Aorta (tissue), 5 donors: Measurements from ENCODE around the gene PAFAH1B2. TPM values are rescaled to one million over a fixed set of nuclear protein-coding genes. Genes with fewer than 3 reads are reported as not detected.
"Not testable (repeated sequence)": the region's sequence is repeated elsewhere in the genome, so short reads cannot be mapped to it uniquely, and the experiment has no call there.

Experiments used
- ATAC-seq: fragments of 200-7000 bp; cut with Tn5 transposase; one replicate; pipeline ENCODE4 v1.9.1; 2022; ENCODE audit warnings: moderate library complexity; ENCODE audit not compliant: low FRiP score
- DNase-seq, 2 donors: peaks; one replicate each; pipeline ENCODE4 v3.0.0-alpha.2; 2020
- H3K27ac ChIP-seq, 2 donors: one replicate each; pipeline ENCODE4 v1.5.1; 2013; ENCODE audit warnings: low read length in 2 of 2, mild to moderate bottlenecking in 2 of 2, moderate library complexity in 2 of 2, control low read depth in 1 of 2, inconsistent platforms in 1 of 2, low read depth in 1 of 2
- H3K27me3 ChIP-seq, 2 donors: one replicate each; pipeline ENCODE4 v1.6.1; 2013; ENCODE audit warnings: control low read depth in 1 of 2, low read length in 1 of 2, mild to moderate bottlenecking in 1 of 2, moderate library complexity in 1 of 2; ENCODE audit not compliant: insufficient read depth in 2 of 2, control insufficient read depth in 1 of 2
- H3K36me3 ChIP-seq, 2 donors: one replicate each; pipeline ENCODE4 v1.6.1; 2013; ENCODE audit warnings: control low read depth in 1 of 2, low read length in 1 of 2, mild to moderate bottlenecking in 1 of 2; ENCODE audit not compliant: insufficient read depth in 2 of 2, control insufficient read depth in 1 of 2
- H3K4me1 ChIP-seq, 2 donors: one replicate each; pipeline ENCODE4 v1.6.1; 2013; ENCODE audit warnings: low read length in 2 of 2, control low read depth in 1 of 2, mild to moderate bottlenecking in 1 of 2, moderate library complexity in 1 of 2; ENCODE audit not compliant: insufficient read depth in 2 of 2, control insufficient read depth in 1 of 2
- H3K4me3 ChIP-seq, 2 donors: one replicate each; pipeline ENCODE4 v1.5.1; 2013; ENCODE audit warnings: low read length in 2 of 2, control low read depth in 1 of 2, mild to moderate bottlenecking in 1 of 2
- H3K9me3 ChIP-seq: one replicate; pipeline ENCODE4 v1.6.1; 2013; ENCODE audit warnings: mild to moderate bottlenecking, low read length; ENCODE audit not compliant: control insufficient read depth
- WGBS, 2 donors: extraction: QIAGEN DNeasy Blood & Tissue Kit; methylation state at CpG; one replicate each; pipeline ENCODE4 v1.1.7; 2013; 5-methylcytosine and 5-hydroxymethylcytosine counted together
- intact Hi-C, 2 donors: fragments of 100-400 bp; cut with DNase I; formaldehyde crosslinking; loops; one replicate each; pipeline versions ENCODE4 v1.14.2 to v1.15.0; 2022
- polyA plus RNA-seq, 2 donors: library from polyadenylated mRNA; stranded (reverse); fragments of 200-250 nt; gene quantifications; one replicate each; pipeline ENCODE4 v1.2.3, GENCODE V29; 2013
- total RNA-seq, 2 donors: library from RNA; stranded (reverse); fragmentation: NEBNext Ultra II Directional; extraction: Animal tissue kit (Norgen Biotek cat#: 25700); gene quantifications; one replicate each; pipeline ENCODE4 v1.2.1, GENCODE V29; 2021
- donor health status: healthy with polysubstance abuse.
- donor health status: Bipolar disorder and iron deficiency.
- donor health status: DM: no; HTN: no; CAD: no.
- donor health status: DM: no; HTN: no; CAD: no.
- donor health status: DM: yes; HTN: yes; CAD: no.

PAFAH1B2 gene
- total and polyA plus RNA-seq, 4 donors = 18.2 to 73.5 (median 45.2) TPM

DNA sequence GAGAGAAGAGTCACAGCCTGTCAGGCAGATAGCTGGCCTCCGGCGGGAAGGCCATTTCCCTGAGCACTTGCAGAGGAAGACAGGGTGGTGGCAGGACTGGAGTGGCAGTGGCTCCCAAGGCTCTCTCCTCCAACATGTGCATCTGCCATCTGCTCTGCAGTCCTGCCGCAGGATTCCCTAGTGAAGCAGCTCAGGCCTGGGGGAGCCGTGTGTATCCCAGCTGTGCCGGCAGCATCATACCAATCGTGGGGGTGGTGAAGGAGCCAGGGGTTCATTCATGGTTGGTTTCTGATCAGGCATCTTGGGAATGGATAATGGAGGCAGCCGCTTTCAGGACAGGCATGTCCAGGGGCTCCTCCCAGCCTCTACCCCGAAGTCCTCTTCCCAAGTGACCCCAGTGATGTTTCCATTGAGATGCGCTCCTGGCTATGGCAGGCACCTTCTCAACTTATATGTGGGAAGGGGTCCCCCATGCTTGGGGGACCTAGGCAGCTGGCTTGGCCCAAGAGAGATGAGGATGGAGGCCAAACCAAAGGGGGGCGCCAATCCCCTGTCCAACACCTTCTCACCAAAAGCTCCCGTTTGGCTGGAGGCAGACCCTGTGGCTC is 61.2 kb downstream of the PAFAH1B2 start:
- H3K9me3 ChIP-seq = no peaks in the 10 kb centered on the region
- H3K27ac ChIP-seq = peak overlapping the region; percentile 31 to 33
- peaks cover 0 to 21% of the 10 kb centered on the region in 2 donors for H3K36me3 ChIP-seq
- H3K27me3 ChIP-seq = no peaks in the 10 kb centered on the region
- no peak overlapping the region for H3K4me3 ChIP-seq
- no peak for ATAC-seq
- no peaks in the 10 kb centered on the region for H3K4me1 ChIP-seq
- WGBS, 2 donors = 54 to 64% methylated on average over 11 of the region's 11 CpGs
- intact Hi-C loops = loop anchor here in 1 of 2 donors (5.0 kb wide), 1 partner anchor 73 kb away; no protein-coding TSS in a partner anchor
- no peak for DNase-seq

DNA sequence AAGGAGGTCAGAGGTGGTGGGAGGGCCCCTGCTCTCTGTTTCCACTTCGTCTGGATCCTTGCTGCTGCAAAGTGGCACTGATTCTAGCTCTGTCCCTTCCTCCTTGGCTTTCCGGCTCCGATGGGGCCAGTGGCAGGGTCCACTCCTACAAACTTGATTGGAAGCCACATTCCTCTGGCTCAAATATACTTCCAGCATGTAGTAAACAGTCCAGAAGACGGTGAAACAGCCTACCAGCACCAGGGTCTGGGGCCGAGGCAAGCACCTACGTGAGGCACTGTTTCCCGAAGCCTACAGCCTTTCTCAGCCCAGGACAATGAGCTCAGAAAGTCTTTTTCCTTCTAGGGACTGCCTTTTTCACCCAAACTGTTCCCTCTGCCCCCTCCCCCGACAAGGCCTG is 62.0 kb downstream of the PAFAH1B2 start:
- Histone ChIP-seq H3K27ac (peak overlapping the region in 1 of 2 donors; percentile 8), H3K36me3 (peaks cover 0 to 21% of the 10 kb centered on the region in 2 donors)
- DNase-seq, H3K27me3 ChIP-seq, H3K9me3 ChIP-seq, H3K4me1 ChIP-seq, H3K4me3 ChIP-seq: not testable (repeated sequence)
- ATAC-seq = peak; percentile 8
- intact Hi-C loops = loop anchor here in 1 of 2 donors (5.0 kb wide), 1 partner anchor 74 kb away; no protein-coding TSS in a partner anchor
- WGBS, 2 donors = 31 to 43% methylated on average over 6 to 8 of the region's 8 CpGs

DNA sequence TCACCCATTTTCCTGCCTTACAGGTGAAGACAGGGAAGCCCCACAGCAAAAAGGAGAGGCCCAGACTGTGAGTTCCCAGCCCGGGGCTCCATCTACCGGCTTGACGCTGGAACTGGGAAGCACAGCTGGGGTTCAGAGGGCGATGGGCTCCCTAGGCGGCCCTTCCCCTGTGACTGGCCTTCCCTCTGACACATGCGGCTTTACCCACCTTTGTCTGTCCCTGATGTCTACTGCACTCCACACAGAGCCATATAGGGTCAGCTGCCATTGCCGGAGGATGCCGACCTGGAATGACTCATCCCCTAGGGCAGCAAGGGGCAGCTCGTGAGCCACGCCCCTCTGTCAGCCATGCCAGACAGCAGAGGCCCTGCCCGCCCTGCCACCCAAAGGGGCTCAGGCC is 62.8 kb downstream of the PAFAH1B2 start:
- H3K4me3 ChIP-seq, DNase-seq, H3K27me3 ChIP-seq, H3K4me1 ChIP-seq, H3K27ac ChIP-seq, H3K9me3 ChIP-seq: not testable (repeated sequence)
- peak; percentile 56 for ATAC-seq
- 69 to 72% methylated on average over 5 to 6 of the region's 11 CpGs for WGBS, 2 donors
- peaks cover 0 to 18% of the 10 kb centered on the region in 2 donors for H3K36me3 ChIP-seq
- intact Hi-C loops = loop anchor here in 1 of 2 donors (5.0 kb wide), 1 partner anchor 75 kb away; no protein-coding TSS in a partner anchor

DNA sequence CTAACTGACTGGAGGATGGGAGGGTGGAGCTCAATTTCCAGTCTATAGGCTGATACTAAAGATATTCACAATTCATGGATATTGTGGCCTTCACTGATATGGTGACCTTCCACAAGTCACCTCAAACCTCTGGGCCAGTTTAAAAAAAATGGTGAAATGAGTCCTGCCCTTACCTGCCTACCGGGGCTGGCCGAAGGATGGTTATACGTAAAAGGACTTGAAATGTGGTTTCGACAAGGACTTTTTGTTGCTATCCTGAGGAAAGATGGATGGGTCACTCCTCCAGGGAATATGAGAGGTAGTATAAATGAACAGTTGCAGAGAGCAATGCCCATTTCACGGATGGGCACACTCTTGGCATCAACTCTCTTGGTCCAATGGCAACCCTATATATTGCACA is 63.4 kb downstream of the PAFAH1B2 start:
- intact Hi-C loops = loop anchor here in 1 of 2 donors (5.0 kb wide), 1 partner anchor 75 kb away; no protein-coding TSS in a partner anchor
- ATAC-seq, DNase-seq, H3K4me1 ChIP-seq, H3K4me3 ChIP-seq, H3K27ac ChIP-seq, H3K27me3 ChIP-seq, H3K9me3 ChIP-seq: not testable (repeated sequence)
- 76 to 87% methylated on average over 5 of the region's 5 CpGs for WGBS, 2 donors
- peaks cover 0 to 13% of the 10 kb centered on the region in 2 donors for H3K36me3 ChIP-seq

DNA sequence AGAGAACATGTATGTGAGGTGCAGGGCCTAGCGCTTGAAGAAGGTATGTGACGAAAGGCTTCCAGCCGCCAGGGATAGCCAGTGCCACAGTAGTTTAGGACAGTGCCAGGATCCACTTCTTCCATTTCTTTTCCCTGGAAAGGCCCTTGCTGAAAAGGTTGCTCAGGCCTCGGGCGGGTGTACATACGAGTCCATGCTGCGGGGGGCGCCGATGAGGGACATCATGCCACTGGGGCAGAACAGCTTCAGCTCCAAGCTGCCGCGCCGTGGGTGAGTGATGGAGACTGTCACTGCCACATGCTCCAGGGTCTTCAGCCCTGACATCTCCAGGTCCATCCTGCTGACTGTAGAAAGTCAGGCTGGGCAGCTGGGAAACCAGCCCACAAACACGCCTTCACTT is 64.6 kb downstream of the PAFAH1B2 start:
- not testable (repeated sequence) for H3K4me1 ChIP-seq, H3K9me3 ChIP-seq, H3K27ac ChIP-seq, H3K4me3 ChIP-seq, H3K27me3 ChIP-seq, ATAC-seq
- 73 to 78% methylated on average over 9 of the region's 13 CpGs for WGBS, 2 donors
- intact Hi-C loops = loop anchor here in 1 of 2 donors (5.0 kb wide), 1 partner anchor 76 kb away; no protein-coding TSS in a partner anchor
- peaks cover 0 to 12% of the 10 kb centered on the region in 2 donors for H3K36me3 ChIP-seq
- DNase-seq = peak; percentile 56 to 87

DNA sequence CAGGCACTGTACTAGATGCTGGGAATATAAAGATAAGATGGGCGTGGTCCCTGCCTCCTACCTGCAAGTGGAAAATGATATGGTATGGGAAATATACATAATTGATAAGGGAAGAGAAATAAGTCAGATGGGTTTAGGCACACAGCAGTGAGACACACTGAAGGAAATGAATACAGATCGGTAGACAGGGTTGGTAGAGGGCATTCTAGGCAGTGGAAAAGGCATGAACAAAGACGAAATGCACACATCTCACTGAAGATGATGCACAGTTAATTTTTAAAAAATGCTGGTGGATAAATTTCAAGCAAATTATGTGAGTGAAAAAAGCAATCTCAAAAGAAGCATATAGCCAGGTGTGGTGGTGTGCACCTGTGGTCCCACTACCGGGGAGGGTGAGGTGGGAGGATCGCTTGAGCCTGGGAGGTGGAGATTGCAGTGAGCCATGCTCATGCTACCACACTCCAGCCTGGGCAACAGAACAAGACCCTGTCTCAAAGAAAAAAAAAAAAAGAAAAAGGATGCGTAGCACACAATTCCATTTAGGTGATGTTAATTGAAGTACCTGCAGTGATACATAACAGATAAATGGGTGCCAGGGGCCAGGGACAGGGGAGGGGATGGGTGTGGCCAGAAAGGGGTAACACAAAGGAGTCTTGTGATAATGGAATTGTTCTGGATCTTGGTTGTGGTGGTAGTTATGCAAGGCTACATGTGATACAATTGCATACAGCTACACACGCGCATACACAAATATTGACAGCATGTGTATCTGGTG is 65.5 kb downstream of the PAFAH1B2 start:
- 81 to 82% methylated on average over 7 to 8 of the region's 8 CpGs for WGBS, 2 donors
- H3K36me3 ChIP-seq, H3K27me3 ChIP-seq, ATAC-seq, H3K9me3 ChIP-seq, DNase-seq, H3K4me3 ChIP-seq, H3K27ac ChIP-seq, H3K4me1 ChIP-seq: not testable (repeated sequence)
- intact Hi-C loops = loop anchor here in 1 of 2 donors (5.0 kb wide), 1 partner anchor 77 kb away; no protein-coding TSS in a partner anchor

DNA sequence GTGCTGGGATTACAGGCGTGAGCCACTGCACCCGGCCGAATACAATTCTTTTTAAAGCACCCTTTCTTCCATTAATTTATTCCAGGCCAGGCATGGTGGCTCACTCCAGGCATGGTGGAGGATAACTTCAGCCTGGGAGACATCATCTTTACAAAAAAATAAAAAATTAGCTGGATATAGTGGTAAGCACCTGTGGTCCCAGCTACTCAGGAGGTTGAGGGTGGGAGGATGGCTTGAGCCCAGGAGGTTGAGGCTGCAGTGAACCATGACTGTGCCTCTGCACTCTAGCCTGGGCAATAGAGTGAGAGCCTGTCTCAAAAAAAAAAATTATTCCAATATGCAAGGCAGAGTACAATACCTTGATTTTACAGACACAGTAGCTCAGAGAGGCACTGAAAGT is 66.5 kb downstream of the PAFAH1B2 start:
- ATAC-seq (no peak), DNase-seq (no peak)
- no peaks in the 10 kb centered on the region for H3K27me3 ChIP-seq
- intact Hi-C loops = no loop called here
- H3K9me3 ChIP-seq = no peaks in the 10 kb centered on the region
- 93 to 94% methylated on average over 3 of the region's 3 CpGs for WGBS, 2 donors
- no peak overlapping the region for H3K4me3 ChIP-seq
- H3K36me3 ChIP-seq = no peaks in the 10 kb centered on the region
- no peak overlapping the region for H3K27ac ChIP-seq
- no peaks in the 10 kb centered on the region for H3K4me1 ChIP-seq

DNA sequence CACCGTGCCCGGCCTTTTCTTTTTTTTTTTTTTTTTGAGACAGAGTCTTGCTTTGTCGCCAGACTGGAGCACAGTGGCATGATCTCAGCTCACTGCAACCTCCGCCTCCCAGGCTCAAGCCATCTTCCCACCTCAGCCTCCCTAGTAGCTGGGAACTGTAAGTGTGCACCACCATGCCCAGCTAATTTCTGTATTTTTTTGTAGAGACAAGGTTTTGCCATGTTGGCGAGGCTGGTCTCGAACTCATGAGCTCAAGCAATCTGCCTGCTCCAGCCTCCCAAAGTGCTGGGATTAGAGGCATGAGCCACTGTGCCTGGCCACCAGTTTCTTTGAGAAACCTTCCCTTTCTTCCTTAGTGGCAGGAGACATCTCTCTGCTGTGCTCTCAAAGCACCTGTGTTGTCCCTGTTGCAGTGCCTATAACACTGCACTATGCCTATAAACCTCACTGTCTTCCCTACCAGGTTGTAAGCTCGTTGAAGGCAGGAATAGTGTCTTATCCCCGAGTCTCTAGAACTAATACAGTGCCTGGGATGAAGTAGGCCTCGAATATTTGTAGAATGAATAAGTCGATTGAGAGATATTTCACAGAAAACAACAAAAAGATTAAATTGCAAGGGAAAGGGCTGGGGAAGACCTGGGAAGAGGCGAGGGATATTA is 68.7 kb downstream of the PAFAH1B2 start:
- Histone ChIP-seq H3K36me3 (no peaks in the 10 kb centered on the region), H3K4me1 (peaks cover 2 to 6% of the 10 kb centered on the region in 2 donors), H3K4me3 (no peak overlapping the region), H3K27me3 (no peaks in the 10 kb centered on the region), H3K9me3 (no peaks in the 10 kb centered on the region), H3K27ac (peak overlapping the region in 1 of 2 donors; percentile 21)
- DNase-seq = no peak
- WGBS, 2 donors = 92 to 93% methylated on average over 11 of the region's 11 CpGs
- ATAC-seq = no peak
- intact Hi-C loops = no loop called here
